ENCODE results near the gene CCSER1.
"Not testable (repeated sequence)": the region's sequence is repeated elsewhere in the genome, so short reads cannot be mapped to it uniquely, and the experiment has no call there.

Gene CCSER1

GRCh38 chr4:91220315-91220714 lies 1093.1 kb downstream of the CCSER1 start:
- DNase-seq = no peak

- DNase-seq = no peak
These were observed 1094.8 kb downstream of the CCSER1 start for GRCh38 chr4:91222014-91222413.

GRCh38 chr4:91226867-91227266 lies 1099.7 kb downstream of the CCSER1 start:
- DNase-seq = no peak

GRCh38 chr4:91228659-91229058 lies 1101.5 kb downstream of the CCSER1 start:
- DNase-seq = no peak

- DNase-seq = no peak
These were observed 1106.0 kb downstream of the CCSER1 start for GRCh38 chr4:91233164-91233563.

DNA sequence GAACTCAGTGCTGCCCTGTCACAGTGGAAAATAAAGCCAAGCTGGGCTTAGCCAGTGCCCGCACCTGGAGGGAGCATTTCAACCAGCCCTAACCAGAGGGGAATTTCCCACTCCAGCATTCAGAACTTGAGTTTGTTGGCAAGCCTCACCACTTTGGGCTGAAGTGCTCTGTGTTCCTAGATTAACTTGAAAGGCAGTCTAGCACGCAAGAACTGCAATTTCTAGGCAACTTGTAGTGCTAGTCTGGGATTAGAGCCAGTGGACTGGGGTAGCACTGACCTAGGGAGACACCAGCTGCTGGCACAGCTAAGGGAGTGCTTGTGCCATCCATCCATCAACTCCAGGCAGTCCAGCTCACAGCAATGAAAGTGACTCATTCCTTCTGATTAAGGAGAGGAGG lies 1115.9 kb downstream of the CCSER1 start:
- DNase-seq = no peak

- no peak for DNase-seq
These were observed 1128.8 kb downstream of the CCSER1 start for GRCh38 chr4:91256043-91256442.

DNA sequence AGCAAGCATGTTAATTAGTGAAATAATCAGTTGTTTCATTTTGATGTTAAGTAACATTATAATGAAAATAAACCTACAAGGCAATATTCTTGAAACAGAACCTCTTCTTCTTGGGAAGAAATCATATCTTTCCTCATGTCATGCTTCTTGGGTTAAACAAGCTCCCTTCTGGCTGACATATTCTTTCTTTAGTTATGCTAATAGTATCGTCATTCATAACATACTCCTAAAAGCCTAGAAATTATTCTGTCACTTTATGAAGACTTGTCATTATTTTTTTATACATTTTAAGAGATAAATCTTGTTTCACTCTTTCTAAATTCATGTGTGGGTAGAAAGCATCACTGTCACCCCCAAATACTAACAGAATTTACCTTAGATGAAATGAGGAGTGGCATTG lies 1129.6 kb downstream of the CCSER1 start:
- no peak for DNase-seq

GRCh38 chr4:91257721-91258120 lies 1130.5 kb downstream of the CCSER1 start:
- DNase-seq = no peak

DNA sequence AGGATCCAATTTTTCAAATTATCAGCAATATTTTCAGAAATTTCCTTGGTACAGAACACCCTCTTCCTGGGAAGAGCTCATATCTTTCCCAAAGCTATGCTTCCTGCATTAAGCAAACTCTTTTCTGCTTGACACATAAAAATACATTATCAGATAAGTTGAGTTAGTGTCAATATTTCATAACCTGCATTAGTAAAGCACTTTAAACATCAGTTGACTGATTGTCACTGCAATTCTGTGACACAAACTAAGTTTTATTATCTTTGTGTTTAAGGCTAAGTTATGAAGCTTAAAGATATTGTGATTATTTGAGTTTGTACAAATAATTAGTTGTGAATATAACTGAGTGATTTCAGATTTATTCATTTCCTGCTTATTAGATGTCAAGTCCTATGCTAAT lies 1131.1 kb downstream of the CCSER1 start:
- no peak for DNase-seq

DNA sequence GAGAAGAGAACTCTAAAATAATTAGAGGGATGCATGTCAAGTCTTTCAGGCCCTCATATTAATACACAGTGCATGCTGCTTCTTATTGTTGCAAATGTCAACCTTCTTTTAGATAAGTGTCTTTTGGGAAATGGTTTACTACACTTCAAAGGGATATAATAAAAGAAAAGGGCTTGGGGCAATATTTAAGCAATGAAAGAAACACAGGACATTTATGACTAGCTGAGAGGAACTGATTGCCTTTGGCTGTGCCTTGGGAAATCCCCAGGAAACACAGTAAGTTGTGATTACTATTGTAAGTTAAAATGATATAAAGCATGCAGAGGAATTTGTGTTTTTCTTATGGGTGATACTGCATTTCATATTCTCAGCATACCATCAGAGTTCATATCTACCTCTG lies 1140.3 kb downstream of the CCSER1 start:
- DNase-seq = no peak

DNA sequence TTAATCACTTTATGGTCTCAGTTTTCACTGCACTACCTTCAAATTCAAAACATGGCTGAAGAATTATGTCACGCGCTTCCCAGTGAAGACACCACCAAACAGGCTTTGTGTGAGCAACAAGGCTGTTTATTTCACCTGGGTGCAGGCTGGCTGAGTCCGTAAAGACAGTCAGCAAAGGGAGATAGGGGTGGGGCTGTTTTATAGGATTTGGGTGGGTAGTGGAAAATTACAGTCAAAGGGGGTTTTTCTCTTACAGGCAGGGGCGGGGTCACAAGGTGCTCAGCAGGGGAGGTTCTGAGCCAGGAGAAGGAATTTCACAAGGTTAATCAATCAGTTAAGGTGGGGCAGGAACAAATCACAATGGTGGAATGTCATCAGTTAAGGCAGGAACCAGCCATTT lies 1141.3 kb downstream of the CCSER1 start:
- DNase-seq = not testable (repeated sequence)

GRCh38 chr4:91268913-91269312 lies 1141.7 kb downstream of the CCSER1 start:
- DNase-seq = no peak

DNA sequence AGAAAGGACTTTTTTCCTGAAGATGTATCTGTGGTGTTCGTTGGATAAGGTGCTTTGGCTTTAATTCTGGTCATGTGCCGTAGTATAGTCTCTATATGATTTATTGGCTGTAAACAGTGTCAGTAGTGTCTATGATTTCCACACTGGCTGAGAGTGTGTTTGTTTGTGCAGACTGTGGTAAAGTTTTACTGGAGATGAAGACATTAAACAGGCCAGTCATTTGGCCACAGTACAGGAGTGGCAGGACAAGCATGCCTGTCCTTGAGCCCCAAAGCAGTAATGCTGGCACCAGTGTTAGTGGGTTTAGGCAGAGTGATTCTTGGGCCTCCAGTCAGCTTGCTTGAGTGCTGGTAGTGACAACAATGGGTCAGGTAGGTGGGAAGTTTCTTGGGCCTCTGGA lies 1152.7 kb downstream of the CCSER1 start:
- DNase-seq = no peak

DNA sequence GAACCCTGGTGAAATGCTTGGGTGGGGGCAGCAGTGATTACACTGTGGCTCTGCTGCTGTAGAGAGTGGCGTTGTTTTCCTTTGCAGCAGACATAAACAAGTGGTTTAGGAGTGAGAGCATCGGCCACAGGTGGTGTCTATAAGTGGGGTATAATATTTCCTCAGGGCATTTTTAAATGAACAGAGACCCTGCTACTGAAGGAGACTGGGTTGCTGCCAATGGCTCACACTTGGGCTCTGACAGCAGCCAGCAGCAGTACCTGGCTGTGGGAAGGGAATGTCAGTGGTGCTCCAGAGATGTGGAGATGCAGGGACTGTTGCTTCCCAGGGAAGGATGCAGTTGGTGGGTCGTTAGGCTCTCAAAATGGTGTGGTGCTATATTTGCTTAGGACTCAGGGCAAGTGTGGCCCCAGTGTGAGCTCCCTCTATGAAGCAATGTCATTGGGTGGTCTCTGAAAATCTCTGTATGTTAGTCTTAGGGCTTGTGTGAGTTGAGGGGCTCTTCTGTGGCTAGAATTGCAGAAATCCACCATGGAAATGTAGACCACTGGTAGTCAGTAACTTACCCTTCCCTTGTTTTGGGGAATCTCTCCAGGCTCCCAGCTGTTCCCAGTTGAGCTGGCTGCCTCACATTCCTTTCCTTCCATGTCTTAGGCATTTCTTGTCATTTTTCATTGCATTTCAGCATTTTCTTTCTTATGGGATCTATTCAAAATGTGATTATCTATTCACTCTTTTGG lies 1153.5 kb downstream of the CCSER1 start:
- peak; percentile 59 for DNase-seq

- DNase-seq = no peak
These were observed 1155.0 kb downstream of the CCSER1 start for GRCh38 chr4:91282217-91282616.

DNA sequence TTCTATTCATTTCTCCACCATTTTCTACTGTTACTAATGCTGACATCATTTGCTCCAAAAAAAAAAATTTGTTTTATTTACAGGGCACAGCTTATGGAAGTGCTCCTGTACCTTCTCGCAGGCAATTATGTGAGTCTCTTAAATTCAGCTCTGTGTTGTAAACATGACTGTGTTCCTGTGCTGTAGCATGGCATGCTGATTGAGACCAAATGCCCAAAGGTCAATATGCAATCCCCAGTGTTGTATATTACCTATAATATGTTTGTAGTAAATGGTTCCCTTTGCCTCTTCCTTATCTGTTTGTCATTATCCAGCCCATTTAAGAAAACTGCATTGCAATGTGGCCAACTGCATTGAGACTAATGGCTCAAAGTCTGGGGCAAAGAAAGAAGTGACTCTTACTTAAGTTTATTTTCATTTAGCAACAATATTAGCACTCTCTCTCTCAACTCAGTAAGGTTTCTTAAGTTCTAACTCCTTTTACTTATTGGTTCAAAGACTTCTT lies 1156.6 kb downstream of the CCSER1 start:
- DNase-seq = no peak

DNA sequence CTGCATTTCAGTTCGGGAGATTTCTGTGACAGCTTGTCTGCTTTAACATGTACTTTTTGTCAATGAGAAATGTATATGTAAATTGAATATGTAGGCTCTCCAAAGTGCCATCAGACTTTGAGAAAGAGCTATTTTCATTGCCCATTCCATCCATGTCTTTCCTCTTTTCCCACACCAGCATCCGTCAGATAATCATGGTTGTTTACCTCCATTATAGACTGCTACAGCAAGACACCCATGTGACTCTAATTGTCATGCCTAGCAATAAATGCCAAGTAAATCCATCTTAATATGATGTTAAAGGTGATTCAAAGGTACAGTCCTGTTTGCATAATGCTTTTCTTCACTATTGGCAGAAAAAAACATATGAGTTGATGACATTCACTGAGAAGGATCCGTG lies 1157.3 kb downstream of the CCSER1 start:
- DNase-seq = no peak

GRCh38 chr4:91285487-91285886 lies 1158.3 kb downstream of the CCSER1 start:
- DNase-seq = no peak

DNA sequence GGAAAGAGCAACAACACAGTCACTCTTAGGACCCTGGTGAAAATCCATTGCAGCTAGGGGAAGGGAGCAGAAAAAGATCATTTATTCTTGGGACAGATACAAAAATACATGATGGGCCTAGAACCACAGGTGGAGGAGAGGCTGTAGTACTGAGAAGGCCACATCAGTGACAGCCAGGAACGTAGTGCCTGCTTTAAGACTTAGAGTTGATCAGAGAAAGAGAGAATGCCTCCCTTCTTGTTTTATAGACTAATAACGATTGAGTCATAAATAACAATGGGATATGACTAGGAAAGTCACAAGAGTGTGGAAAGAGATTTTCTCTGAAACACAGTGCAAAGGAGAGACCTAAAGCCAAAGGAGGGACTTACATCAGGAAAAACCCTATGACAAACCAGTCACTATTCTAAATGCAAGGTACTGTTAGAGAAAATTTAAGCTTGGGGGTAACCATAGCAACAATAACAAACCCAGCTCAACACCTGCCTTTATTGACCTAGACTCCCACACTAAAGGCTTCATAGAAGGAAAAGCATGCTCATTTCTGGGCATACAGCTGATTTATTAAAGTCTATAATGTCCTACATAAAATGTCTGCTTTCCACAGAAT lies 1161.6 kb downstream of the CCSER1 start:
- peak; percentile 8 for DNase-seq

DNA sequence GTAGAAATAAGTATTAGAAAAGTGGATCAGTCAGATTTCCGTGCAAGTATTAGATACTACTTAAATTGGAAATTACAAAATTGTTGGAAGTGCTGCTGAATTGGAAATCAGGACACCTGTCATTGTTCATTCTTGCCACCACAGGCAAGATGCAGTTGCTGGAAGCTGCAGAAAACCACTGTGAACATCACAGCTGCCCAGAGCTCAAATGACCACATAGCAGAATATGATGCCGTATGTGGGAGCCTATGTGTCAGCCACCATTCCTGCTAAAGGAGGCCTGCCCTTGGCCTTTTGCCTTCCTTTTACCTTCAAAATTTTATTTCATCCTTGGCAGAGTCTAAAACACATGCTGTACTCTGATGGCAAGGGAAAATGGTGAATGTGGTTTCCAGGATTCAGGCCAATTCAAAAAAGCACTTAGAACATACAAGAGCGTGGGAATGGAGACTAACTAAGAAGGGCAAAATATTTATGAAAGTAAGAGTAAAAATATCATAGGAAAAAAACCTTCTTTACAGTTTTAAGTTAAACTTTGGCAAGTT lies 1171.0 kb downstream of the CCSER1 start:
- no peak for DNase-seq

- DNase-seq = no peak
These were observed 1171.6 kb downstream of the CCSER1 start for GRCh38 chr4:91298824-91299223.

GRCh38 chr4:91302120-91302519 lies 1174.9 kb downstream of the CCSER1 start:
- DNase-seq = no peak

DNA sequence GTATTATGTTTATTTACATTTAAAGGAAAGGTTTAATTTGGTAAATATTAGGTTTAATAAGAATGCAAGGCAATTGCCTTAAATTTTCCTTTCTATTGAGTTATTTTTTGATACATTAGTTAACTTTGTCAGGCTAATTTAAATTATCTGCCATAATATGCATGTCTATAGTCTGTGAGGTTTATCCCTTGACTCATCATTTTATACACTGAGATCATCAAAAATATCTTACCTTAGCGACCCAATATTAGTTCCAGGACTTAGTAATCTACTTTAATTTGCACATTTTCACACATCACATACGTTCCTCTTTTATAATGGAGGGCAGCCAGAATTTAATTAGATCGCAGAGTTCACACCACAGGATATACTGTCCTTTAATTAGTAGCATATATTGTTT lies 1177.1 kb downstream of the CCSER1 start:
- DNase-seq = no peak
